Activated naive CD8-positive, alpha-beta T cell treated with anti-CD3 and anti-CD28 coated beads, Interleukin-2, amount 50 U/mL, for 24 hours (primary cell): ENCODE measurements around the gene CEPT1.

ENCODE experiments used
- ATAC-seq: fragments of 150-1000 bp; cut with Tn5 transposase; one replicate; pipeline ENCODE4 v1.10.0; 2021
- DNase-seq: peaks from one replicate; pipeline ENCODE4 v3.0.0; 2021
- H3K27ac Mint-ChIP-seq: one replicate; pipeline ENCODE4 v1.8.0; 2021; ENCODE audit warnings: mild to moderate bottlenecking, mixed read lengths
- H3K27me3 Mint-ChIP-seq: one replicate; pipeline ENCODE4 v1.8.0; 2021; ENCODE audit warnings: mixed read lengths
- H3K36me3 Mint-ChIP-seq: one replicate; pipeline ENCODE4 v1.8.0; 2021; ENCODE audit warnings: low read depth, mixed read lengths
- H3K4me1 Mint-ChIP-seq: one replicate; pipeline ENCODE4 v1.8.0; 2021; ENCODE audit warnings: mixed read lengths
- H3K4me3 Mint-ChIP-seq: one replicate; pipeline ENCODE4 v1.8.0; 2021; ENCODE audit warnings: mild to moderate bottlenecking, moderate library complexity, mixed read lengths
- H3K9me3 Mint-ChIP-seq: one replicate; pipeline ENCODE4 v1.8.0; 2021; ENCODE audit warnings: mixed read lengths

The CEPT1 gene

DNA sequence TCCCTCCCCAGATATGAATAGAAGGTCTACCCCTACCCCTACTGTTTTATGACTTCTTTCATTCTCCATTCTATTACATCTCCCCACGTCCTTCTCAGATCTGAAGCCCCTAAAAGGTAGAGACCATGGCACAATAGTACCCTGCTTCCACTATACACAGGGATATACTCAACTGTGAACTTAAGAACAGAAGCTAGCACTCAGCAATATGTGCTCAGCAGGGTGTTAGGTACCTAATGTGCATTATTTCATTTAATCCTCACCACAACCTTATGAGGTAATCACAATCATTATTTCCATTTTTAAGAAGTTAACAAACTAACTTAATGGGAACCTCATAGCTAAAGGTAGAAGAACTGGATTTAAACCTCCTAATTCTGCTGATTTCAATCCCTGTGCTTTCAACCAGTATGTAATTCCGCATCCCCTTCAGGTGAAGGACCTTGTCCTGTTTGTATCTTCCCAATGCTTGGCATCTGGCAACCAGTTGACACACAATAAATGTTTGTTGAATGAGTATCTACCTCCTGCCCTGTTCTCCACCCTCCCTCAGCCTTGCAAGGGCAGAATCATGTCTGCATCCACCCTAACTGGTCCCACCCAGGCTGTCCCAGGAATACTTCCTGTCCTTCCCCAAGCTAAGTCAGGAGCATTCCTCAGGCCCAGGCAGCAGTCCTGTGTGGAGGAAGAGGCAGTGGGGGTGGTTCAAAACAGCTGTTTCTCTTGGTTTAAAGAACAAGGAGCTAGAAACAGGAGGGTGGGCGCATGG lies 53.9 kb downstream of the CEPT1 start:
- Mint-ChIP-seq H3K27ac (peak overlapping the region; percentile 95), H3K27me3 (no peaks in the 10 kb centered on the region), H3K36me3 (peaks cover 98% of the 10 kb centered on the region), H3K4me3 (peak overlapping the region; percentile 96), H3K4me1 (peaks cover 87% of the 10 kb centered on the region), H3K9me3 (no peaks in the 10 kb centered on the region)
- DNase-seq (no peak), ATAC-seq (no peak)

- H3K9me3 Mint-ChIP-seq = no peaks in the 10 kb centered on the region
- no peaks in the 10 kb centered on the region for H3K27me3 Mint-ChIP-seq
- DNase-seq (no peak), ATAC-seq (no peak)
- peak overlapping the region; percentile 96 for H3K4me3 Mint-ChIP-seq
- peaks cover 82% of the 10 kb centered on the region for H3K4me1 Mint-ChIP-seq
- peaks cover 97% of the 10 kb centered on the region for H3K36me3 Mint-ChIP-seq
- peak overlapping the region; percentile 95 for H3K27ac Mint-ChIP-seq
Measured at GRCh38 chr1:111195002-111195684, 55.1 kb downstream of the CEPT1 start.

DNA sequence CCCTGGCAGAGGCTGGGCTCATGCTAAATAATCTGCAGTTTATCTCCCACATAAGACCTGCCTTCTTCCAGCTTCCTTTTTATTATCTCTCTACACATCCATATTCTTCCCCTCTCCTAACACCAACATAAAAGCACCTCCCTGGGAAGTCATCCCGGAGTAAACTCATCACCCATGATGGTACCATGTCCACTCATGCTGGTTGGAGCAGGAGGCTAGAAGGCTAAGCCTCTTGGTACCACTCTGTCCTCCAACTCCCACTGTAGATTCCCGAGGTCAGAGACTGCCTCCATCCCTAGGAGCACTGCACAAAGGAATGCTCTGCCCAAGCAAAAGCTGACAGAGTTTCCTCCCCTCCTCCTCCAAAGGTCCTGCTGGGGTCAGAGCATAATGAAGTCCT lies 56.2 kb downstream of the CEPT1 start:
- H3K4me1 Mint-ChIP-seq = peaks cover 79% of the 10 kb centered on the region
- H3K27ac Mint-ChIP-seq = peak overlapping the region; percentile 95
- peak overlapping the region; percentile 96 for H3K4me3 Mint-ChIP-seq
- no peaks in the 10 kb centered on the region for H3K9me3 Mint-ChIP-seq
- peaks cover 89% of the 10 kb centered on the region for H3K36me3 Mint-ChIP-seq
- DNase-seq (no peak), ATAC-seq (no peak)
- no peaks in the 10 kb centered on the region for H3K27me3 Mint-ChIP-seq

DNA sequence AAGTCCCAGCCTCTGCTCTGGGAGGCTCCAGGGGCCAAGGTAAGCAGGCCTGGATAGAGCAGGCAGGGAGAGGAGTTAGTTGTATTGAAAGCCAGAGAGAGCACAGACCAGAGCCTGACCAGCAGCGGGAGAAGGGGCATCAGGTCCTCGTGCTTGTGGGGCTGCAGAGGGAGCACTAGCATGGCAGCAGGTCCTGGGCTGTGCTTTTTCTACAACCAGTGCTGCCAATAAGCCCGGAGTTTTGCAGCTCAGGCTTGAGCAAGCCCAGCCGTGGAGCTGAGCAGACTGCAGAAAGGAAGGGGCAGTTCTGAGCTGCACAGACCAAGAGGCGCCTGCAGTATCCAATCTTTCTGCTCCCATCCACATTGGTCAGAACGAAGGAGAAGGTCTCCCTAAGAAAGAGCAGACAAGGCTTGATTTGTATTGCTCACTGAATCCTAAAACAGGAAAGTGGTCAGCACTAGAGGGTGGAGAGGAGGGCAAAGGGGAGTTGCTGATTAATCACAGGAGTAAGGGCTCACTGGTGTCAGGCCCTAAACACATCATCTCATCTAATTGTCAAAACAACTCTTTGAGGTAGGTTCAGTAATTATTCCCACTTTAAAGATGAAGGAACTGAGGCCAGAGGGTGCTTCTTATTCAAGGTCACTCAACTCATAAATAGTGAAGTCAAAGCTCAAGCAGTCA lies 57.7 kb downstream of the CEPT1 start:
- Mint-ChIP-seq H3K27me3 (no peaks in the 10 kb centered on the region), H3K9me3 (no peaks in the 10 kb centered on the region), H3K4me1 (peaks cover 81% of the 10 kb centered on the region), H3K36me3 (peaks cover 74% of the 10 kb centered on the region), H3K27ac (peak overlapping the region; percentile 95), H3K4me3 (peak overlapping the region; percentile 96)
- peak; percentile 55 for ATAC-seq
- peak; percentile 66 for DNase-seq

- DNase-seq = no peak
- no peak for ATAC-seq
- peaks cover 79% of the 10 kb centered on the region for H3K4me1 Mint-ChIP-seq
- peak overlapping the region; percentile 96 for H3K4me3 Mint-ChIP-seq
- peaks cover 64% of the 10 kb centered on the region for H3K36me3 Mint-ChIP-seq
- H3K27ac Mint-ChIP-seq = peak overlapping the region; percentile 95
- no peaks in the 10 kb centered on the region for H3K27me3 Mint-ChIP-seq
- no peaks in the 10 kb centered on the region for H3K9me3 Mint-ChIP-seq
Measured at GRCh38 chr1:111198836-111199235, 58.8 kb downstream of the CEPT1 start.

GRCh38 chr1:111199329-111199728 lies 59.3 kb downstream of the CEPT1 start:
- Mint-ChIP-seq H3K4me3 (peak overlapping the region; percentile 96), H3K27me3 (no peaks in the 10 kb centered on the region), H3K27ac (peak overlapping the region; percentile 95), H3K4me1 (peaks cover 74% of the 10 kb centered on the region), H3K36me3 (peaks cover 59% of the 10 kb centered on the region), H3K9me3 (no peaks in the 10 kb centered on the region)
- DNase-seq = no peak
- ATAC-seq = no peak

DNA sequence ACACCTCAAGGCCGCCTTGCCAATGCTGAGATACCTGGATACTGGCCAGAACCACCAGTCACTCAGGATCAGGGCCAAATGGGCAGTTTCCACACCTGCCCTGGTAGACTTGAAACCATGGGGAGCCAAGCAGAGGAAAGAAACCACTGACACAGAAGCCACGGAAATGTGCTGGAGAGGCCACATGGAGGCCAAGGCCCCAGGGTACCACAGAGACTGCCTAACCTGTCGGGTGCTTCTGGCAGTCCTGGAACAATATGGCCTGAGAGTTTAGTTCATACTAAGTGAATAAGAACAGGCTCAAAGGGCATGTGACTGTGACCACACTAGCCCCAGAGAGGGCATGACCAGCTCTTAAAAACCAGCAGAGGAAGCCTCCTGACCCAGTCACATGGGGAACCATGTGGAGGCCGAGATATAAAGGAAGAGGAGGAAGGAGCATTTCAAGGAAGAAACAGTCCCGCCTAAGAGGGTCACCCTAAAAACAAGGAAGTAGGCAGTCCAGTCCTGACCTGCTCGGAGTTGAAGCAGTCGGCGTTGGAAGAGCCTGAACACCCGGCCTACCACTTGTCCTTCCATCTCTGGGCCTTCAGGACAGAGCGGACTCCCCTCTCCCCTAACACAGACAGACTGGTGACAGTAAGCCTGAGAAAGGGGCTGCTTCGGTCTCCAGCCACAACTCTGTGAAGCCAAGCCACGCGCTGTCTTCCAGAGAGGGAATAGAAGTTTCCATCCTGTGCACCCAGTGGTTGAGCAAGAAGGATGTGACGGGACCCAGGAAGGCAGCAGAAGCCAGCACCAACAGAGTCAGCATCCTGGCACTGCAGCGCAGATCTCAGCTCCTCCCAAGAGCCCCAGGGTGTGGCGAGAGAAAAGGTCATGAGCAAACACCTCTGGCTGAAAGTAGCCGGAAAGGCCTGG lies 60.1 kb downstream of the CEPT1 start, which contains the start of gene DENND2D:
DENND2D (minus strand) TSS at position 766 of the 921 bp plus-strand sequence; CDS start at position 579, 187 bp downstream.
- H3K4me1 Mint-ChIP-seq = peaks cover 73% of the 10 kb centered on the region
- peak within 1 kb of the TSS; percentile 95 for H3K27ac Mint-ChIP-seq
- H3K36me3 Mint-ChIP-seq = peaks cover 51% of the 10 kb centered on the region
- DNase-seq (peak; percentile 79), ATAC-seq (peak; percentile 77)
- H3K4me3 Mint-ChIP-seq = peak within 1 kb of the TSS; percentile 96
- no peaks in the 10 kb centered on the region for H3K9me3 Mint-ChIP-seq
- no peaks in the 10 kb centered on the region for H3K27me3 Mint-ChIP-seq

GRCh38 chr1:111200802-111201161 lies 60.8 kb downstream of the CEPT1 start:
- peaks cover 72% of the 10 kb centered on the region for H3K4me1 Mint-ChIP-seq
- ATAC-seq (no peak), DNase-seq (no peak)
- H3K27ac Mint-ChIP-seq = peak overlapping the region; percentile 95
- H3K27me3 Mint-ChIP-seq = no peaks in the 10 kb centered on the region
- H3K9me3 Mint-ChIP-seq = no peaks in the 10 kb centered on the region
- peaks cover 46% of the 10 kb centered on the region for H3K36me3 Mint-ChIP-seq
- H3K4me3 Mint-ChIP-seq = peak overlapping the region; percentile 96

DNA sequence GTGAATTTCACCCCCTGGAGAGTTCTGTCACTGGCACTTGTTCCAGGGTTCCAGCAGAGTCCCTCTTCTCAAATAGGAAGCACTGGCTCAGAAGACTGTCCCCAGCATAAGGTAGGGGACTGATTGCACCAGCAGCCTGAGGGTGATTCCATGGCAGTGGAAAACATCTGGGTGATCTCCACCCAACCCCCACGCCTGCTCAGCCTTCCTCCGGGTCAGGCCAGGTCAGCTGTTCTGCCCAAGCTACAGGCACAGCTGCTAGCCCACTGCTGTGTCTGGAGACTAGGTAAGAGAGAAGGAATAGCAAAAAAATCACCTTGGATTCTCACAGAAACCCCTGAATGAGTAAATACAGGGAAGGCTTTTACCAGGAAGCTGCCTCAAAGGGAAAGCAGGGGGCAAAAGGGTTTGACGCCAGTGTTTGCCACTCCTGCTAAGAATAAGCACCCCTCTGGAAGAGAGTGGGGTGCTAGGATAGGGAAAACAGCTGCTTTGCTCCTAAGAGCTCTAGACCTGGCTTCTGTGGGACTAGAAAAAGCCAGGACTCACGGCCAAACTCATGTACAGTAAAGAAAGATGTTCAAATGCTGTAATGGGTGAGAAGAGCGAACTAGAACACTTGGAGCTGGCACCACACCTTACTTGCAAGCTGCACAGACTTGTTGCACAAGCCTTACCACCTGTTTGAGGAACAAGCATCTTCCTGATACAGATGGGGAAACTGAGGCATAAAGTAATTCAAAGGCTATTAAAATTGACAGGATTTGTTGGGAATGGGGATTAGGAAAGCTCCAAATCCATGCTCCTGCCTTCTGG lies 61.5 kb downstream of the CEPT1 start:
- H3K27ac Mint-ChIP-seq = peak overlapping the region; percentile 95

DNA sequence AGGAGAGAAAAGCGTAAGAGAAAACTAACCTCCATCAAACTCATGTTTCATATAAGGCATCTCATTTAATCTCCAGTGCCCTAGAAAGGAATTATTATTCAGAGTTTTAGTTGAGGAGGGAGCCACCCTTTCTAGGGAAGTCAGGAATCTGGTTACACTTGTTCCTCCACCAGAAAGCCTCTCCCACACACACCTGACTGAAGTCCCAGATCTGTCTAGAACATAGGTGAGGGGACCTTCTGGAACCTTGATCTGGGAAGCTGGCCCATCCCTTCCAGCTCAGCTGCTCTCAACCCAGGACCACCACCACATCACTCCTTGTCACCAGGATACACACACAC lies 62.3 kb downstream of the CEPT1 start:
- Mint-ChIP-seq H3K27ac (peak overlapping the region; percentile 95), H3K4me1 (peaks cover 67% of the 10 kb centered on the region), H3K9me3 (no peaks in the 10 kb centered on the region), H3K4me3 (peak overlapping the region; percentile 96), H3K27me3 (no peaks in the 10 kb centered on the region), H3K36me3 (peaks cover 30% of the 10 kb centered on the region)
- DNase-seq = no peak
- ATAC-seq = no peak

More for the DNA sequence above, 61.5 kb downstream of the CEPT1 start:
- H3K9me3 Mint-ChIP-seq = no peaks in the 10 kb centered on the region
- peaks cover 39% of the 10 kb centered on the region for H3K36me3 Mint-ChIP-seq
- DNase-seq = no peak
- peak overlapping the region; percentile 96 for H3K4me3 Mint-ChIP-seq
- H3K4me1 Mint-ChIP-seq = peaks cover 71% of the 10 kb centered on the region
- no peaks in the 10 kb centered on the region for H3K27me3 Mint-ChIP-seq
- ATAC-seq = no peak

DNA sequence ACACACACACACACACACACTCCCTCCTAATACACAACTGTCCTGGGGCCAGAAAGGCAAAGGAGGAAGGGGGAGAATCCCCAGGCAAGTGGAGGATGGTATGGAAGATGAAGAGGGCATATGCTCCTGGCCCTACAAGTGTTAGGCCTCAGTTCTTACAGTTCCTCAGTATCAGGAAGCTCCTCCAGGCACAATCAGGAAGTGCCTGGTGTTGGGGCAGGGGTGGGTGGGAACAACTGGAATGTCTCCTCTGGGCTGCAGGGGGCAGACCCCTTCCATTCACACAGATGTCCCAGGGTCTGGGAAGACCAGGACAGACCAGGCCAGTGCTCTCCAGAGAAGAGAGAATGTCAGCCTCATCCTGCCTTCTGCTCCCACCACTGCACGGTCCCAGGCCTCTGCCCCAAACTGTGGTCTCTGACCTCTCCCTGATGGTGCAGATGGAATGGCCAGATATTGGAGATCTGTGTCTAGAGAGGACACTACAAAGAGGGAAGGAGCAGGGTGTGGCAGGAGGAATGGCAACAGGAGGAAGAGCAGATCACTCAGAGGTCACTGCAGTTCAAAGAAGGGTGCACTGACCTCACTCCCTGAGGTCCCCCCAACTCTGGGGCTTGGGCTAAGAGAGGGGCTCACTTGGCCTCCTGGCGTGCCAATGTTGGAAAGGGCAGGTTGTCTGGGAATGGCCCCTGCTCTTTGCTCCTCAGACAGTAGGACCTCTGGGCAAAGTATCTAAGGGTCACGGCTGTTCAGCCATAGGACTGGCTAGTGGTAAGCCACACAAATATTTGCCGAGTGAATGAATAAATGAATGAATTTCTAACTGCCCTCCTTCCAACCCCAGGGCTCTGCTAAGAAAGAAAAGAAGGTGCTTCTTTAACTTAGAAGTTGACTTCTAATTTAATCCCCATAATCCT lies 62.9 kb downstream of the CEPT1 start:
- Mint-ChIP-seq H3K27ac (peak overlapping the region; percentile 95), H3K36me3 (peaks cover 24% of the 10 kb centered on the region), H3K9me3 (no peaks in the 10 kb centered on the region), H3K4me1 (peaks cover 64% of the 10 kb centered on the region), H3K27me3 (no peaks in the 10 kb centered on the region), H3K4me3 (peak overlapping the region; percentile 96)
- no peak for ATAC-seq
- DNase-seq = no peak

- no peaks in the 10 kb centered on the region for H3K27me3 Mint-ChIP-seq
- DNase-seq = peak; percentile 90
Measured at GRCh38 chr1:111203681-111204200, 63.7 kb downstream of the CEPT1 start.

More at GRCh38 chr1:111203681-111204200, 63.7 kb downstream of the CEPT1 start:
- Mint-ChIP-seq H3K9me3 (no peaks in the 10 kb centered on the region), H3K27ac (peak overlapping the region; percentile 95), H3K4me1 (peaks cover 67% of the 10 kb centered on the region), H3K4me3 (peak overlapping the region; percentile 96), H3K36me3 (peaks cover 16% of the 10 kb centered on the region)
- ATAC-seq = peak; percentile 34
